GM19035 (cell line): Measurements from ENCODE around the gene VAV2.

ENCODE experiments used
- ATAC-seq: cut with Tn5 transposase; IDR thresholded peaks from one replicate; pipeline ENCODE4 v1.9.1; 2021; ENCODE audit not compliant: unreplicated experiment

Gene VAV2, protein sequence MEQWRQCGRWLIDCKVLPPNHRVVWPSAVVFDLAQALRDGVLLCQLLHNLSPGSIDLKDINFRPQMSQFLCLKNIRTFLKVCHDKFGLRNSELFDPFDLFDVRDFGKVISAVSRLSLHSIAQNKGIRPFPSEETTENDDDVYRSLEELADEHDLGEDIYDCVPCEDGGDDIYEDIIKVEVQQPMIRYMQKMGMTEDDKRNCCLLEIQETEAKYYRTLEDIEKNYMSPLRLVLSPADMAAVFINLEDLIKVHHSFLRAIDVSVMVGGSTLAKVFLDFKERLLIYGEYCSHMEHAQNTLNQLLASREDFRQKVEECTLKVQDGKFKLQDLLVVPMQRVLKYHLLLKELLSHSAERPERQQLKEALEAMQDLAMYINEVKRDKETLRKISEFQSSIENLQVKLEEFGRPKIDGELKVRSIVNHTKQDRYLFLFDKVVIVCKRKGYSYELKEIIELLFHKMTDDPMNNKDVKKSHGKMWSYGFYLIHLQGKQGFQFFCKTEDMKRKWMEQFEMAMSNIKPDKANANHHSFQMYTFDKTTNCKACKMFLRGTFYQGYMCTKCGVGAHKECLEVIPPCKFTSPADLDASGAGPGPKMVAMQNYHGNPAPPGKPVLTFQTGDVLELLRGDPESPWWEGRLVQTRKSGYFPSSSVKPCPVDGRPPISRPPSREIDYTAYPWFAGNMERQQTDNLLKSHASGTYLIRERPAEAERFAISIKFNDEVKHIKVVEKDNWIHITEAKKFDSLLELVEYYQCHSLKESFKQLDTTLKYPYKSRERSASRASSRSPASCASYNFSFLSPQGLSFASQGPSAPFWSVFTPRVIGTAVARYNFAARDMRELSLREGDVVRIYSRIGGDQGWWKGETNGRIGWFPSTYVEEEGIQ

DNA sequence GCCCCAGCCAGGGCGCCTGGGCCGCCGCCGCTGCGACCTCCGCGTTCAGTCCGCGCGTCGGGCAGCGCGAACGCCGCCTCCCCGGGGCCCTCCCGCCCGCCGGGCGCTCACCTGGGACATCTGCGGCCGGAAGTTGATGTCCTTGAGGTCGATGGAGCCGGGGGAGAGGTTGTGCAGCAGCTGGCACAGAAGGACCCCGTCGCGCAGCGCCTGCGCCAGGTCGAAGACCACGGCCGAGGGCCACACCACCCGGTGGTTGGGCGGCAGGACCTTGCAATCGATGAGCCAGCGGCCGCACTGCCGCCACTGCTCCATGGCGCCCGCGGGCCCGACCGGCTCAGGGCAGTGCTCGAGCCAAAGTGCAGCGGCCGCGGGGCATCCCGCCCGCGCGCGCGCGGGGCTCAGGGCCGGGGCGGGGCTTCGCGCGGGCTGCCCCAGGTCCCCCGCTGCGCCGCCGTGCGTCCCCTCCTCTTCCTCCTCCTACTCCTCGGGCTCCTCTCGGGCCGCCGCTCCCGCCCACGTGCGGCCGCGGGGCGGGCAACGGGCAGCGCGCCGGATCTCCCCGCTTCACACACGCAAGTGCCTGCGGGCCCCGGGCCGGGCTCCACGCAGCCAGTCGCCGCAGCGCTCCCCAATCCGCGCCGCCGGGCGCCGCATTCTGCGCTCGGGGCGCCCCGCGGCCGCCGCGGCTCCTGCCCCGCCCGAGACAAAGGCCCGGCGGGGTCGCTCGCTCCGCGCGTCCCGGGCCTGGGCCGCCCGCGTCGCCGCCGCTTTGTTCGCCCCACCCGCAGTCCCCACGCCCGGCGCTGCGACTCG is at the start of gene VAV2:
VAV2 (minus strand) TSS at position 361 of the 816 bp plus-strand sequence; CDS start at position 315, 46 bp downstream.
- ATAC-seq, result peak; percentile 52

DNA sequence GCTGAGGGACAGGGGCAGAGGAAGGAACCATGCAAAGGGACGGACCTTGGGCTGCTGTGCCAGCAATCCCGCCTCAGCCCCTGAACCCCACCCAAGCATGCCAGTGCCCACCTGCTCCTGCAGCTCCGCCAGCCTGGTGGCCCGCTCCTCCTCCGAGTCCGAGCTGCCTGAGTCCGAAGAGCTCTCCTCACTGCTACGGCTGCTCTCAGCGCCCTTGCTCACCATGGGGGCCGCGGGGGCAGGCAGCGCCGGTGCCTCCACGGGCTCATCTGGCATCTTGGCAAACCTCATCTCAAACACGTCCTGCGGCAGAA is 49.5 kb upstream of the VAV2 start:
- no peak for ATAC-seq

DNA sequence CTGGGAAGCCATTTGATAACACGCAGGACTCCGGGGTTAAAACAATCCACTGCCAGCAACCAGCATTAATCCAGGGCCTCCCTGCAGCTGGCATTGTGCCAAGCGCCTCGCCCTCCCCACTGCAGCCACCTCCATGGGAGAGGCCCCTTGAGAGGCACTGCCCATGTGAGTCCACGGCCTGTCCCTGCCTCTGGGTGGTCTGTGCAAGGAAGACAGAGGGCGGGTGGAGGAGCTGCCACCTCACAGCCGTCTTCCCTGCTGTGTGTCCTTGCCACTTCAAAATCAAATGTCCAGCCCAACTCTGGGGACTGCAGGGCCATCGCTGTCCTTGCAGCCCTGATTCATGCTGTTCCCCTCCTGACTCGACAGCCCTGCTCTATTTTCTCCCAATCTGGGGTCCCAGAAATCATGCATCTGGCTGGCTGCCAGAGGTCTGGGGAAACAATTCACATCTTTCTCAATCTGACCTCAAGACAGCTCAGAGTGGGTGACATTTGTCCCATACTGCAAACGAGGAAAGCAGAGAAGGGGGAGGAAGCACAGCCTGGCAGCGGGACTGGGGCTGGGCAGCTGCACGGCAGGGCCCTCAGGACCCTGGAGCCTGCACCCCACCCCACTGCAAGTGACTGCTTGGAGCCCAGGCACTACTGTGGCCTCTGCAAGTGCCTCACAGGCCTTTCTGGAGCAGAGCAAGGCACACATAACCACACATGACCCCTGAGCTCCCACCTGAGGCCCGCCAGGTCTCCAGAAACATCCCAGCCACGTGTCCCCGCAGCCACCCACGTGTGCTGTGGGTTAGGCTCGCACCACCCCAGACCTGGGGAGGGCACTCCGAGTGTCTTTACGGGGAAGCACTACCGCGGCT is 48.9 kb upstream of the VAV2 start:
- ATAC-seq, result no peak

DNA sequence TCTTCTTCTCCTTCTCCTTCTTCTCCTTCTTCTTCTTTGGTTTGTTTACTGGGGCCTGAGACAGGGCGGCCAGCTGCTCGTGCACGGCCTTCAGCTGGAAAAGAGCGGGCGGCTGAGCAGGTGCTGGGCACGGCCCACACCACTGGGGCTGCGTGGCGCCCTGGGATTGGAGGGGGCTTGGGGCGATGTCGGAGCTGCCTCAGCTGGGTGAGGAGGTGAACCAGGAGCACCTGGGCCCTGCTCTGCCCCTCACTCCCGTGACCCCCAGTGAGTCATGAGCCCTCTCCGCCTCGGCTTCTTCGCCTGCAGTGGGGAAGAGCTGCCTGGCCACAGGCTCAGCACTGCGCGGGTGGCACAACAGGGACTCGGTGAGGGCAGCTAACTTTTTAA is 48.0 kb upstream of the VAV2 start:
- ATAC-seq, result no peak

DNA sequence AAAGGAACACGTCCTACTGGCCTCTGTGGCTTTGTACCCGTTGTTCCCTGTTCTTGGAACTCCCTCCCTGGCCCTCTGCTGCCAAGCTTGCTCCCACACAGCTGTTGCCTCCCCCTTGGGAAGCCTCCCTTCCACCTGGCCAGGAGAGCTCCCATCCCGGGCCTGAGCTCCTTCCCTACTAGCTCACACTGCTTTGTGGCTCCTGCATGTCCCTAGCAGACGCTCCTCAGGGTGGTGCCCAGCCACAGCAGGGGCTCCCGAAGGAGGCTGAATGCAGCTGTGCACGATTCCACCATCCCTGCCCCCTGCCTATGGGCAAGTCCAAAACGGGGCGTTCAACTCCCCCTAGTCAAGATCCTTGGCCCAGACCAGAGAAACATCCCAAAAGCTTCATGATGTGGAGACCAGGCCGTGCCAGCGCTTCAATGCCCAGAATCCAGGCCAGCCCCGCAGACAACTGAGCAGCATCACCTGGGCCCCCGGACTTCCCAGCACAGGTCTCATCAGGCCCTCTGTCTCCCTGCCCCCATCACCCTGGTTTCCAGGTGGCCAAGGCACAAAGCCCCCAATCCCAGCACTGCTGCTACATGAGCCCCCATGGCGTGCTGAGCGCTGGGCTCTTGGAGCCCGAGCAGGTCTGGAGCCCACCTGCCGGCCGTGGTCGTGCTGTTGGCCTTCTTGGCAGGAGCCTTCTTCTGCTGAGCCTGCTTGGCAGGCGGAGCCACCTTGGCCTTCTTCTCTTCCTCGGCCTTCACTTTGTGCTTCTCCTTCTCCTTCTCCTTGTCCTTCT is 47.5 kb upstream of the VAV2 start:
- ATAC-seq, result no peak

DNA sequence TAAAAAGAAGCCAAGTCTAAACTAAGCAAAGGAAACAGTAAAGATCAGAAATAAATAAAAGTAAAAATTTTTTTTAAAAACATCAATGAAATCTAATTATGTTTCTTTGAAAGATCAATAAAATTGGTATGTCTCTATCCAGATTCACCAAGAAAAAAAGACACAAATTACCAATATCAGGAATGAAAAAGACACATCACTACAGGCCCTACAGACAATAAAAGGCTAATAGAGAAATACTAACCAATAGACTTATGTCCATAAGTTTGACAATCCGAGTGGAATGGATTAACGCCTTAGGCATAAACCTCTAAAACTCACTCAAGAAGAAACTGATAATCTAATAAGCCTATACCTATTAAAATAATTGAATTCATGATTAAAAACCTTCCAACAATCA is 45.5 kb upstream of the VAV2 start:
- ATAC-seq, result no peak

DNA sequence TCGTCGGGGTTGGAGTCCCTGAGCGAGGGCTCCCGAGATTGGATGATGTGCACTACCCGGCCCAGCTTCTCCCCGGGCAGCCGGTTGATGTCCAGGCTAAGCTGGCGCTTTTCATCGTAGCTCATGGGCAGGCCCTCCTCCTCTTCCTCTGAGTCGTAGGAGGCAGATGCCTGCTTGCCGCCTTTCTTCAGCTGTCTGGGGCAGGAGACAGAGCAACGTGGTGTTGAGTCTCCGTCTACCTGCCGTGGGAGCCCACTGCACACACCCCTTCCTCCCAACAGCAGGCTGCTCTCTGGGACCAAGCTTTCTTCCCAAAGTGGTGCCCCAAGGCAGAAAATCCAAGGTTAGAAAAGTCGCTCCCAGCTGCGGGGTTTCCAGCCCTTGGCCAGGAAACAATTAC is 44.0 kb upstream of the VAV2 start:
- no peak for ATAC-seq

DNA sequence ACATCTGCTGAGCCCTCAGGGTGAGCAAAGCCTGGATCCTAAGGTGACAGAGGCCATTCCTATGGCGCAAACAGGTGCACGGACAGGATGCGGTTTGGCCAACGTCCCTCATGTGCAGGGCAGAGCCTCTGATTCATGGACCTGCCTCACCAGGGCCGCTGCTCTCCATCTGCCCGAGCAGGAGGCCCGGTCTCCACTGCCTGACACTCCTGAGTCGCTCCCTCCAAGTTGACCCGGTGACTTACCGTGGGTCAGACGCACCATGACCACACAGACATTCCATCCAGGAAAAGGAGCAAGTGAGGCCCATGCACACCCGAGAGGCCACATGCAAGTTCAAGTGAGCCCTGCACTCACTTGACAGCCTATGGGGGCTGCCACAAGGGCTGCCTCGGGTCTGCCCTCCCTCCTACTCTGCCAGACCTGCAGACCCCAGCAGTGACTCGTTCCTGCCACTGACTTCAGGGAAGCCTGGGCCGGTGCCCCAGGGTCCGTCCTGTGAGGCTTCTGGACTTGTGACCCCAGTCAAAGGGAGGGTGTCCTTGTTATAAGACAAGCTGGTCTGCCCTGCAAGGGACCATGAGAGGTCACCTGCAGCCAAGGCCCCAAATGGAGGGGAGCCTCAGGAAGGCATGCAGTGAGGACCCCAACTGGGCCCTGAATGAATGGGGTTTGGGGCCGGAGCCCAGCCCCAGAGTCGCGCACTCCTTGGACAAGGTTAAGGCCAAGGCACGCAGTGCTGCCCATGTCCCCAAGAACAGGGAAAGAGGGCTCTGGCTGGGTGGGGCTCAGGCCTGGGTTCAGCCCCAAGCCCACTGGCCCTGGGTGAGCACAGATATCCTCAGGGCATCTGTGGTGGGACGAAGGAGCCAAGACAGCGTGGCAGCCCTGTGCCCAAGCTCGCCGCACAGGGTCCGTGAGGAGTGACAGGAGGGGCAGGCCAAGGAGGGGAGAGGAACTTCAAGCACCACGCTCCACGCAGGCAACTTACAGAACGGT is 43.2 kb upstream of the VAV2 start:
- ATAC-seq, result no peak

DNA sequence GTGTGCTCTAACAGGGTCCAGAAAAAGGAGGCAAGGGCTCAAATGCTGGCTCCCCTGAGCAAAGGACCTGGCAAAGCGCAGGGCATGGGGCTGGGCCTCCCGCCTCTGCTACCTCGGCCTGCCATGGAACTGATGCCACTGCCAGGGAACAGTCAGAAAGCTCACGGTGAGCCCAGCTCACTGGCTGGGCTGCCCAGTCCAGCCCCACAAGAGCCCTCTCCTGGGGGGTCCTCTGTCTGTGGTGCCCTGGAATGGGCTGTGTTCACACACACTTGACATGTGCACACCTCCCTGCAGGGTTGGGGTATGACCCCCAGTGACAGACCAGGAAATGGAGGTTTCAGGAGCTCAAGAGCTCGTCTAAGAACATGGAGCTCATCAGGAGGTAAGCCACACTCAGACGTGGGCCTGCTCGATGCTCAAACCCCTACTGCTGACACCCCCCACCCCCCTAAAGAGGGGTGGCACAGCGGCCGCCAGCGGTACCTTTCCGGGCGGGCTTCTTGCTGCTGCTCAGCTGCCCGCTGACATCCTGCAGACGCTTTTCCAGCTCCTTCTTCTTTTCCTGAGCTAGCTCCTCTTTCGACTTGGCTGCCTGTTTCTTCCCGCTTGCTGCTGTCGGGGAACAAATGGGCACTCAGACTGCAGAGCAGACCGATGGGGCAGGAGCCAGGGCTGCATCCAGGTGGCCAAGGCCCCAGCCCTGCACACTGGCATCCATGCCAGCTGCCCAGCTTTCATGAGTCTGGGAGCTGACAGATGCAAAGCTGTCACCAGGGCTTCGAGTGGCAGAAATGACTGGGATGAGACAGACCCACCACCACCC is 42.3 kb upstream of the VAV2 start:
- ATAC-seq, result no peak

DNA sequence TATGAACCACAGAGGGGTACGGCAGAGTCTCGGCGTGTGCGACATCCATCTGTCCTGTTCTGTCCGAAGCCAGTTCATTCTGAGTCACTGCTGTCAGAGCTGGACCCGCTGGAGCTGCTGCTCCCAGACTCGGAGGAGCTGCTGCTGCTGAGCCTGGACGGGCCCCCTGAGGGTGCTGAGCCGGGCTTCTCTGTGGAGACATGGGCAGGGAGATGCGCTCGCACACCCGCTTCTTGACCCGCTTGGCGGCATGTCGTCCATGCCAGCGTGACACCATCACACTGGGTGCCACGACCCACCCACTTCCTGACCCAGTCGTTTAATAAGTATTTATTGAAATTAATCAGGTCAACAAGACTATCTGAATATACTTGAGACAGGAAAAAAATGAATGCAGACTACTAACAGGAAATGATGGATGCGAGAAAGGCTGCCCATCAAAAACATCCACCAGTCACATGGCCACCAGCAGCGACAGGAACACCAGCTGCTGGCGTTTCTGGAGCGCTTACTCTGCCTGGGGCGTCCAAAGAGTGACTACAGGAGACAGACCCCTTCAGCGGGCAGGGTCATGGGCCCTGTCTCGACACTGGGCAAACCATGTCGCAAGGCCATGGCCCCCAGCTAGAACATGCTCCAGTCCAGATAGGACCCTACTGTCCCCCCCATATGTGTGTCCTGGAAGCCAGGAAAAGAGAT is 41.5 kb upstream of the VAV2 start:
- ATAC-seq, result no peak

DNA sequence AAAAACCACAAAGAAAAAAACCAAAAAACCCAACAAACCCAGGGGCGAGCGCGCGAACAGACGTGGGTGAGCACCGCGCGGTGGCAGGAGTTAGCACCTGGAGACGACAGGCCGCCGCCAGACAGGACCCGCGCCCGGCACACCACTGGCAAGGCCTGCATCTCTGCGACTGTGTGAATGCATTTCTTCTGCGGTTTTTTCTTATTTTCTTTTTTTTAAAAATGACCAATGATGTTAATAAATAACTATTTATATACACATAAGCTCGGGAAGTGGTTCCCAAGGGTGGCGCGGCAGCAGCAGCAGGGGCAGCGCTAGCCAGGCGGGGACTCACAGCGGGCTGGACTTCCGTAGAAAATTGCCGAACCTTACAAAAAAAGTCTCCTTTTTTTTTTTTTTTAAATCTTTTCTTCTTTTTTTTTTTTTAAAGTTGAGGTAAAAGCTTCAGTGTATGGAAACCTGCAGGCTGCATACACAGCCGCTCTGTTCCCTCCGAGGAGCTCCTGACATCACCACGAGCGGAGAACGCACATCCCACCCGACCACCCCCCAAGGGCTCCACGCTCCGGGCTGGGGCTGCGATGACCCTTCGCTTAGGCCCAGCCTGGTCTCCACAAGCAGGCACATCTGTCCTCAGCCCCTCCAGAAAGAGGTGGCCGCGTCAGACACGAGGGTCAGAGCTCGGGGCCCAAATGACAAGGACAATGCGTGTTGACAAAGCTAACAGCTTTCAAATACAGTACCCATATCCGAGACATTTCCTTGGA is 40.5 kb upstream of the VAV2 start:
- ATAC-seq, result no peak

DNA sequence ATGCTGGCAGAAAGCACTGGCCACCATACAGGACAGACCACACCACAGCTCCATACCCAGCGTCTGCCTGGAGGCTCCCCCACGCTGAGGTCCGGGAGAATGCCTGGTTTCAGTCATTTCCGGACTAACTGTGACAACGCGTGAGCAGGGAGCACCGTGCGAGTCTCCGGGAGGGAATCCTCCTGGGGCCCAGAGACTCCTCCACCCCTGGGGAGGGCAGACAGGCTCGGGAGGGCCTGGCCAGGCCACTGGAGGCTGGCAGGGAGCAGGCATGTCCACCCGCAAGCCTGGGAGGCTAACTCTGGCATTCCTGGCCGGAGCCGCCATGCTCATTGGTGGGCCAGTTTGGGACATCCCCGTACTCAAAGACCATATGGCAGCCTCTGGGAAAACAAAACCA is 39.7 kb upstream of the VAV2 start:
- no peak for ATAC-seq

DNA sequence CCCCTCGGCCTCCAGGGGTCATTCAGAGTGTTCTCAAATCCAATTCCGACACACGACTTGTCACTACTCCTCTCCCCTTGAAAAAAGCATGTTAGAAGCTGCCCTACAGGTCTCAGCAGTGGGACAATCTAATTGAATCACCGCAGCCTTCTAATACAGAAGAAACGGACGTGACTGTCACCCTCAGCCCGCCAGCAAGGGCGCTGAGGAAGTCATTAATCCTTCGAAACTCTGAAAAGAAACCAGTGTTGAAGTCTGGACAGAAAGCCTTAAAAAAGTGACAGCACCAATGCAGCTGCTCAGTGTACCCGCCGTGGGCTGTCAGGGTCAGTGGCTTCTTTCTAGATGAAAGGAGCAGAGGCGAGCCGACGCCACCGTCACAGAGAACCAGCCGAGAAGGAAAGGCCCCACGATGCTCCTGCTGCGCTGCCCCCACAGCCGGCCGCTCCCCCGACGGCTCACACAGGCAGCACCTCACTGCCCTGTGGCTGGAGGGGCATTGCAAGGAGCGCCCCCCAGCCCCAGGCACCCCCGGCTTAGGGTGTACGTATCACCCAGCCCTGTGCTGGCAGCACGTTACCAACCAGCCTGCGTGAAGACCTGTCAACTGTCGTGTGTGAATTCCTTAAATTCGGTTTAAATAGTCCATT is 38.8 kb upstream of the VAV2 start:
- no peak for ATAC-seq

DNA sequence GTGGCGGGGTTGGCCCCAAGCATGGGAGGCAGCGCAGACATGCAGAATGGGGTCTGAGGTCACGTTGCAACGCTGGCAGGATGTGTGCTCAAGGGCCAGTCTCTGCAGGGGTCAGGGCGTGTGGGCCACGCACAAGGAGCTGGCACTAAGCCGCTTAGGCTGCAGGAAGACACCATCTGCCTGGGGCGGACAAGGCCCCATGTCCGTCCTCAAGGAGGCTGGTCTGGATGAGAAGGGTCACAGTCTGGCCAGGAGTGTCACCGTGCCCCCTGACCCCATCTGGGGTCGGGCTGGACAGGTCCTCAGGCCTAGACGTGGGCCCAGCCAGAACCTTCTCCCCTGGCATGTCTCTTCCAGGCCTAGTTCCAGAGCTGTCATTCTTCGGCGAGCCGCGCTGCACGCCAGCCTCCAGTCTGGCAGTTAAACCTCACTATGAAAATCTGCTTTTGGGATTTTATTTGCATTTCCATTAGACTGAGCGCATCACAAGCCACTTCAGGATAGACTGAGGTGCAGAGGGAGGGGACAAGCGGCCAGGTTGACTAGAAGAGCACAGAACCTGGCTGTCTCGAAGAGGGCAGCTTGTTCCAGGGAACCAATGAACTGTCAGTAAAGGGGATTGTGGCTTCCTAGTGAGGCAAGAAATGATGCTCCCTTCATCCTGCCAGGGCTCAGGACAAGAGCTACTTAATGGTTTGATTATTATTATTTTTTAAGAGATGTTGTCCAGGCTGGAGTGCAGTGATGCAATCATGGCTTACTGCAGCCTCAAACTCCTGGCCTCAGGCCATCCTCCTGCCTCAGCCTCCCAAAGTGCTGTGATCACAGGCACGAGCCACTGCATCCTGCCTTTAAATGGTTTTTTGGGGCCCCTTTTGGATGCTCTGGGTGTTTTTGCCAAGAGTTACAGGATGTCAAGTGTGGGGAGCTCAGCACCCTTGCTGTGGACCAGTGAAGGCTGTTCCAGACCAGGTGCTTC is 37.4 kb upstream of the VAV2 start:
- no peak for ATAC-seq
